ENCODE data around the gene EIF4G3. TPM values are rescaled to one million over a fixed set of nuclear protein-coding genes. Genes with fewer than 3 reads are reported as not detected.

The EIF4G3 gene
- total RNA-seq, 4 donors from 2014 or later = 82.1 to 143 (median 101) TPM

GRCh38 chr1:21003281-21004045, 173.2 kb downstream of the EIF4G3 start:
- Histone ChIP-seq H3K27me3 (no peaks in the 10 kb centered on the region), H3K4me3 (no peak overlapping the region), H3K27ac (no peak overlapping the region), H3K9me3 (no peaks in the 10 kb centered on the region), H3K4me1 (peaks cover 0 to 8% (median 0%) of the 10 kb centered on the region in 4 donors), H3K36me3 (no peaks in the 10 kb centered on the region)
- in situ Hi-C loops (cut with MboI; ENCODE audit: low pct_ligation_motif_present in 1 of 4, low pct_unique_long_range_greater_than_20kb in 1 of 4, low sequenced_read_pairs in 3 of 4) (no loop called here), intact Hi-C loops (cut with DNase I; ENCODE audit: low total_unique reads) (no loop called here)
- TF ChIP-seq CTCF (IDR thresholded peaks at IDR 0.05) = no peak
- TF ChIP-seq POLR2A (IDR thresholded peaks at IDR 0.05) = no peak
- TF ChIP-seq EP300 (IDR thresholded peaks at IDR 0.05; ENCODE audit: low read depth) = no peak
- no peak for TF ChIP-seq POLR2AphosphoS5 (IDR thresholded peaks at IDR 0.05)
- WGBS, 2 donors (ENCODE audit: low coverage in 1 of 2) = 95 to 100% methylated on average over 3 of the region's 3 CpGs
- DNase-seq = no peak

GRCh38 chr1:21001042-21001441, 175.7 kb downstream of the EIF4G3 start:
- no peak for DNase-seq
- TF ChIP-seq POLR2AphosphoS5 (IDR thresholded peaks at IDR 0.05) (peak in 1 of 3 donors; percentile 18), CTCF (IDR thresholded peaks at IDR 0.05) (no peak)
- intact Hi-C loops (cut with DNase I; ENCODE audit: low total_unique reads) (no loop called here), in situ Hi-C loops (cut with MboI; ENCODE audit: low pct_ligation_motif_present in 1 of 4, low pct_unique_long_range_greater_than_20kb in 1 of 4, low sequenced_read_pairs in 3 of 4) (no loop called here)
- Histone ChIP-seq H3K27me3 (no peaks in the 10 kb centered on the region), H3K4me3 (no peak overlapping the region), H3K27ac (no peak overlapping the region), H3K9me3 (no peaks in the 10 kb centered on the region), H3K36me3 (no peaks in the 10 kb centered on the region), H3K4me1 (peaks cover 0 to 24% (median 0%) of the 10 kb centered on the region in 4 donors)
- 67 to 73% methylated on average over 1 to 2 of the region's 2 CpGs for WGBS, 2 donors (ENCODE audit: low coverage in 1 of 2)

GRCh38 chr1:21000245-21000594, 176.5 kb downstream of the EIF4G3 start:
- intact Hi-C loops (cut with DNase I; ENCODE audit: low total_unique reads) = no loop called here
- no peak for DNase-seq
- TF ChIP-seq POLR2A (IDR thresholded peaks at IDR 0.05) (no peak), CTCF (IDR thresholded peaks at IDR 0.05) (no peak), EP300 (IDR thresholded peaks at IDR 0.05; ENCODE audit: low read depth) (no peak), POLR2AphosphoS5 (IDR thresholded peaks at IDR 0.05) (no peak)
- no peaks in the 10 kb centered on the region for H3K27me3 ChIP-seq
- no peaks in the 10 kb centered on the region for H3K36me3 ChIP-seq
- H3K9me3 ChIP-seq = no peaks in the 10 kb centered on the region
- no peak overlapping the region for H3K27ac ChIP-seq
- WGBS, 2 donors (ENCODE audit: low coverage in 1 of 2) = 82 to 92% methylated on average over 2 of the region's 2 CpGs
- H3K4me3 ChIP-seq = no peak overlapping the region
- peaks cover 0 to 20% (median 0%) of the 10 kb centered on the region in 4 donors for H3K4me1 ChIP-seq
- in situ Hi-C loops (cut with MboI; ENCODE audit: low pct_ligation_motif_present in 1 of 4, low pct_unique_long_range_greater_than_20kb in 1 of 4, low sequenced_read_pairs in 3 of 4) = no loop called here

- intact Hi-C loops (cut with DNase I; ENCODE audit: low total_unique reads) = no loop called here
- Histone ChIP-seq H3K4me1 (peaks cover 0 to 20% (median 0%) of the 10 kb centered on the region in 4 donors), H3K36me3 (no peaks in the 10 kb centered on the region), H3K27me3 (no peaks in the 10 kb centered on the region), H3K9me3 (no peaks in the 10 kb centered on the region), H3K4me3 (no peak overlapping the region), H3K27ac (no peak overlapping the region)
- DNase-seq = no peak
- TF ChIP-seq POLR2AphosphoS5 (IDR thresholded peaks at IDR 0.05) (no peak), EP300 (IDR thresholded peaks at IDR 0.05; ENCODE audit: low read depth) (no peak), CTCF (IDR thresholded peaks at IDR 0.05) (no peak), POLR2A (IDR thresholded peaks at IDR 0.05) (no peak)
- 81 to 86% methylated on average over 4 of the region's 4 CpGs for WGBS, 2 donors (ENCODE audit: low coverage in 1 of 2)
- in situ Hi-C loops (cut with MboI; ENCODE audit: low pct_ligation_motif_present in 1 of 4, low pct_unique_long_range_greater_than_20kb in 1 of 4, low sequenced_read_pairs in 3 of 4) = no loop called here
Measured at GRCh38 chr1:20999525-21000244, 177.0 kb downstream of the EIF4G3 start.

All from transverse colon (tissue), 4 donors.